Effector memory CD4-positive, alpha-beta T cell (primary cell): ENCODE results near the gene GALNT9.
A peak's percentile ranks its signal among the peaks of the same experiment; 100 is the strongest.

Experiments used
- DNase-seq, 3 donors: peaks; one replicate each; pipeline ENCODE4 v3.0.0-alpha.2; 2020
- H3K27ac ChIP-seq: 2 replicates; pipeline ENCODE4 v1.7.0; 2013; ENCODE audit warnings: mild to moderate bottlenecking, low read length, moderate library complexity; ENCODE audit not compliant: insufficient read depth, poor library complexity, severe bottlenecking
- H3K27me3 ChIP-seq: replicated peaks from 2 replicates; pipeline ENCODE4 v1.7.0; 2013; ENCODE audit warnings: mild to moderate bottlenecking, low read length; ENCODE audit not compliant: insufficient read depth, control insufficient read depth, poor library complexity, severe bottlenecking
- H3K36me3 ChIP-seq: 2 replicates; pipeline ENCODE4 v1.7.0; 2013; ENCODE audit warnings: mild to moderate bottlenecking, low read length, moderate library complexity; ENCODE audit not compliant: control insufficient read depth, insufficient read depth
- H3K4me1 ChIP-seq: 2 replicates; pipeline ENCODE4 v1.7.0; 2013; ENCODE audit warnings: low read length, mild to moderate bottlenecking; ENCODE audit not compliant: control insufficient read depth, insufficient read depth, poor library complexity, severe bottlenecking
- H3K4me3 ChIP-seq: 2 replicates; pipeline ENCODE4 v1.7.0; 2013; ENCODE audit warnings: low read length, low read depth, mild to moderate bottlenecking; ENCODE audit not compliant: insufficient read depth, poor library complexity, severe bottlenecking
- H3K9me3 ChIP-seq: 2 replicates; pipeline ENCODE4 v1.7.0; 2013; ENCODE audit warnings: mild to moderate bottlenecking, low read length, moderate library complexity; ENCODE audit not compliant: control insufficient read depth

Gene GALNT9

GRCh38 chr12:132168311-132169031 lies 160.9 kb downstream of the GALNT9 start:
- no peak overlapping the region for H3K27ac ChIP-seq
- H3K4me1 ChIP-seq, result peaks cover 23% of the 10 kb centered on the region
- H3K9me3 ChIP-seq, result no peaks in the 10 kb centered on the region
- DNase-seq, result no peak
- no peaks in the 10 kb centered on the region for H3K27me3 ChIP-seq
- no peaks in the 10 kb centered on the region for H3K36me3 ChIP-seq
- no peak overlapping the region for H3K4me3 ChIP-seq

- no peak overlapping the region for H3K27ac ChIP-seq
- no peaks in the 10 kb centered on the region for H3K36me3 ChIP-seq
- no peak overlapping the region for H3K4me3 ChIP-seq
- DNase-seq, result no peak
- H3K27me3 ChIP-seq, result no peaks in the 10 kb centered on the region
- peaks cover 24% of the 10 kb centered on the region for H3K4me1 ChIP-seq
- H3K9me3 ChIP-seq, result no peaks in the 10 kb centered on the region
Observed at GRCh38 chr12:132167611-132168310, 161.6 kb downstream of the GALNT9 start.

GRCh38 chr12:132166801-132167591 lies 162.4 kb downstream of the GALNT9 start:
- peaks cover 29% of the 10 kb centered on the region for H3K4me1 ChIP-seq
- no peaks in the 10 kb centered on the region for H3K9me3 ChIP-seq
- no peak overlapping the region for H3K4me3 ChIP-seq
- DNase-seq, result no peak
- no peaks in the 10 kb centered on the region for H3K36me3 ChIP-seq
- H3K27ac ChIP-seq, result no peak overlapping the region
- no peaks in the 10 kb centered on the region for H3K27me3 ChIP-seq

GRCh38 chr12:132166093-132166492 lies 163.3 kb downstream of the GALNT9 start:
- no peak overlapping the region for H3K4me3 ChIP-seq
- no peaks in the 10 kb centered on the region for H3K36me3 ChIP-seq
- no peaks in the 10 kb centered on the region for H3K27me3 ChIP-seq
- no peak for DNase-seq
- H3K9me3 ChIP-seq, result no peaks in the 10 kb centered on the region
- no peak overlapping the region for H3K27ac ChIP-seq
- H3K4me1 ChIP-seq, result peaks cover 29% of the 10 kb centered on the region

GRCh38 chr12:132165584-132165983 lies 163.8 kb downstream of the GALNT9 start:
- DNase-seq, result no peak

GRCh38 chr12:132164426-132164825 lies 165.0 kb downstream of the GALNT9 start:
- Histone ChIP-seq H3K9me3 (no peaks in the 10 kb centered on the region), H3K27ac (no peak overlapping the region), H3K4me1 (peaks cover 29% of the 10 kb centered on the region), H3K36me3 (no peaks in the 10 kb centered on the region), H3K4me3 (no peak overlapping the region), H3K27me3 (no peaks in the 10 kb centered on the region)
- DNase-seq, result no peak

More at GRCh38 chr12:132165584-132165983, 163.8 kb downstream of the GALNT9 start:
- Histone ChIP-seq H3K36me3 (no peaks in the 10 kb centered on the region), H3K9me3 (no peaks in the 10 kb centered on the region), H3K4me1 (peaks cover 29% of the 10 kb centered on the region), H3K27ac (no peak overlapping the region), H3K27me3 (no peaks in the 10 kb centered on the region), H3K4me3 (no peak overlapping the region)

GRCh38 chr12:132163911-132164288 lies 165.5 kb downstream of the GALNT9 start:
- Histone ChIP-seq H3K36me3 (no peaks in the 10 kb centered on the region), H3K4me3 (no peak overlapping the region), H3K9me3 (no peaks in the 10 kb centered on the region), H3K4me1 (peaks cover 29% of the 10 kb centered on the region), H3K27ac (no peak overlapping the region), H3K27me3 (no peaks in the 10 kb centered on the region)
- no peak for DNase-seq

GRCh38 chr12:132163041-132163910 lies 166.1 kb downstream of the GALNT9 start:
- H3K27ac ChIP-seq, result no peak overlapping the region
- no peaks in the 10 kb centered on the region for H3K27me3 ChIP-seq
- peaks cover 25% of the 10 kb centered on the region for H3K4me1 ChIP-seq
- DNase-seq, result no peak
- peak overlapping the region; percentile 25 for H3K4me3 ChIP-seq
- H3K36me3 ChIP-seq, result no peaks in the 10 kb centered on the region
- no peaks in the 10 kb centered on the region for H3K9me3 ChIP-seq

GRCh38 chr12:132162508-132163031 lies 166.8 kb downstream of the GALNT9 start:
- peaks cover 5% of the 10 kb centered on the region for H3K36me3 ChIP-seq
- peak overlapping the region; percentile 25 for H3K4me3 ChIP-seq
- no peak overlapping the region for H3K27ac ChIP-seq

More at GRCh38 chr12:132162508-132163031, 166.8 kb downstream of the GALNT9 start:
- Histone ChIP-seq H3K9me3 (no peaks in the 10 kb centered on the region), H3K27me3 (no peaks in the 10 kb centered on the region), H3K4me1 (peaks cover 18% of the 10 kb centered on the region)
- DNase-seq, result no peak
